Measurements from ENCODE around the gene LAG3. TPM values are rescaled to one million over a fixed set of nuclear protein-coding genes. Genes with fewer than 3 reads are reported as not detected.
A peak's percentile ranks its signal among the peaks of the same experiment; 100 is the strongest.

LAG3 gene
- total RNA-seq, 2 donors from 2014 or later, result 71.3 to 117 TPM

DNA sequence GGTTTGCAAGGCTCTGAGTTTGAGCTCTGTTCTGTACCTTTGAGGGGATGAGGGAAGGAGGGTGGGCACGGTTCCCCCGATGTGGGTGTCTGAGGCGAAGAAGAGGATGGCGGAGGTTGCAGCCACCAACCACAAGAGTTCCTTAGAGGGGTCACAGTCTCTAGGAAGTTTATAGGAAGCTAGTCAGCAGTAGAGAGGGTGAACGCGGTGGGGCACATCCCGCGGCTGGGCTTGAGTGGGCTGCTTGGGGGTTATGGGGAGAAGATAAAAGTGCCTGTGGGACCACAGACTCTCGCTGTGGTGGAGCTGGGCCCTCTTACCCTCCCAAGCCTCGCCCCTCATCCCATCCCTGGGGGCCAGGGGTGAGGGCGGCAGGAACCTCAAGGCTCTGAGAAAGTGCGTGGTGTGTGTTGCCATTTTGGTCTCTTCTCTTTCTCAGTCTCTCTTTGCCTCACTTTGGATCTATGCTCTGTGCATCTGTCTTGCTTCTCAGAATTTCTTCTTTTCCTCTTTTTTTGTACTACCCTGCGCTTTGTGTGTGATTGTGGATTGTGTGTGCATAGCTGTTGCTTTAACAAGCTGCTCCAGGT, 19.7 kb downstream of the LAG3 start:
- ATAC-seq (peak; percentile 7 to 16), DNase-seq (ENCODE audit: low spot score in 2 of 2) (peak in 1 of 2 donors; percentile 62)
- Mint-ChIP-seq H3K36me3 (peaks cover 26 to 46% of the 10 kb centered on the region in 2 donors), H3K9me3 (no peaks in the 10 kb centered on the region), H3K27ac (peak overlapping the region; percentile 94 to 96)

DNA sequence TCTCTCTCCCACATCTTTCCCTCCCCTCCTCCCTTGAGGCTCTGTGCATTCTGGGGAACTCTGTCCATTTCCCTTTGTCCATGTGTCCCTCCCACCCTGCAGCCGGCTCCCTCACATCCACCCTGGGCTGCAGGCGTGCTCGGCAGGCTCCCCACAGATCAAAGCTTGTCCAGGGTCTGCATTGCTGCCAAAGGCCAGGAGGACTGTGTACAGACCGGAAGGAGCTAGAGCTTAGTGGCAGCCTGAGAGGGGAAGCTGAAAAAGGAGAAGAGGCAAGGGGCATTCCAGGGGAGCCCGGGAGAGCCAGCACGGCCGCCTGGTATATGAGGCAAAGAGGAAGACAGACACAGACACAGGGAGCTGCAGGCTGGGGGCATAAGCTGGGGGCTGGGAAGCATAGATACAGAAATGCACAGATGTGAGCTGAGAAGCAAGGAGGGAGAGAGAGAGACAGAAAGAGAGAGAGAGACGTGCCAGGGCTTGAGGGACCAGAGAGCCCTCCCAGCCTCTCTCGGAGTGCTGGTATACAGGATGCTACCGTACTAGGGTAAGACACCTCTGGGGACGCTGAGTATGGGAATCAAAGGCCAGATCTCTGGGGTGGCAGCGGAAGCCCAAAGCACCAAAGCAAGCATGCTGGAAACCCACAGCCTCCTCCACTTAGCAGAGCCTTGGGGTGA, 20.3 kb downstream of the LAG3 start:
- H3K9me3 Mint-ChIP-seq, result no peaks in the 10 kb centered on the region
- H3K27ac Mint-ChIP-seq, result peak overlapping the region; percentile 94 to 96
- peaks cover 26 to 53% of the 10 kb centered on the region in 2 donors for H3K36me3 Mint-ChIP-seq
- peak; percentile 27 to 33 for ATAC-seq
- DNase-seq (ENCODE audit: low spot score in 2 of 2), result no peak

DNA sequence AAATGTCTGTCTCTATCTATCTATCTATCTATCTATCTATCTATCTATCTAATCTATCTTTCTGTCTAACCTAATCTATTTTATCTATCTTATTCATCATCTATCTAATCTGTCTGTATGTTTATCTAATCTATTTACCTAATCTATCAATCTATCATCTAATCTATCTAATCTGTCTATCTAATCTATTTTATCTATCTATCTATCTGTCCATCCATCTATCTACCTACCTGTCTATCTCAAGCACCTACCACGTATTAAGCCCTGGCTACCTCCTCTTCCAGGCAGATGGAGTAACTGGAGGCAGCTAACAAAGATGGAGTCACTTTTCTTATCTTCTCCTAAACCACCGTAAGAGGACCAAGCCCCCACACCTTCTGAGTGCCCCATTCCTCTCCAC, 22.8 kb downstream of the LAG3 start:
- peak overlapping the region in 1 of 2 donors; percentile 51 for H3K27ac Mint-ChIP-seq
- no peak for ATAC-seq

DNA sequence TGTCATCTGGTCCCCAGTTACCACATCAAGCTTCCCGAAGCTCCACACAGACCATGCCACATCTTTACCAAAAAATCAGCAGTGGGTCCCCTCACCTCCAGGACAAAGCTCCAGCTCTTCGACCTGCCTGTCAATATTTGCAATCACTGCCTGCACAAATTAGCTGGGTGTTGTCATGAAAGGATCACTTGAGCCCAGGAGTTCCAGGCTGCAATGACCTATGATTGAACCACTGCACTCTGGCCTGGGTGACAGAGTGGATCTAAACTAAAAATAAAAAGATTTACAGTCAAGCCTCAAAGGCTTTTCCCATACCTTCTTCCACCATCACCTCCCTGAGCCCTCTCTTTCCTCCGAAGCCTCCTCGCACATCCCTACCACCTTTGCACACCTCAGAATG, 24.3 kb downstream of the LAG3 start:
- DNase-seq (ENCODE audit: low spot score in 2 of 2) (no peak), ATAC-seq (no peak)
- H3K9me3 Mint-ChIP-seq, result no peaks in the 10 kb centered on the region
- H3K27ac Mint-ChIP-seq, result peak overlapping the region in 1 of 2 donors; percentile 25
- peaks cover 11 to 34% of the 10 kb centered on the region in 2 donors for H3K36me3 Mint-ChIP-seq

More for the DNA sequence above, 22.8 kb downstream of the LAG3 start:
- DNase-seq (ENCODE audit: low spot score in 2 of 2), result no peak
- H3K36me3 Mint-ChIP-seq, result peaks cover 18 to 45% of the 10 kb centered on the region in 2 donors
- no peaks in the 10 kb centered on the region for H3K9me3 Mint-ChIP-seq

DNA sequence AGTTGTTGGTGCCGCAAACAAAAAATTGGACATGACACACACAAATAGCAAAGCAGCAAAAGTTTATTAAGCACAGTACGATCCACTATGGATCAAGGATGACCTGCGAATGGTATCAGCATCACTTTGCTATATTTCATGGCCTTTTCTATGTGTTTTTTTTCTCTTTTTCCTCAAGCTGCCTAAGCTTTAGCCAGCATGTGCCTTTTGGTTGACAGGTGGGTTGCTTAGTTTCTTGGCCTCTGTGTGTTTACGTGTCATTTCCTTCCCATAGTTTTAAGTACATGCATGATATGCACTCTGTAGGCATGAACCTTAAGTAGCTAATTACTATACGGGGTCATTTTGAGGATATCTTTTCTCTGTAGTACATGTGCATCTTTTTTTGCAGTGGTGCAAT, 26.8 kb downstream of the LAG3 start:
- peak overlapping the region in 1 of 2 donors; percentile 65 for H3K27ac Mint-ChIP-seq
- H3K9me3 Mint-ChIP-seq, result no peaks in the 10 kb centered on the region
- ATAC-seq (no peak), DNase-seq (ENCODE audit: low spot score in 2 of 2) (no peak)
- peaks cover 0 to 32% of the 10 kb centered on the region in 2 donors for H3K36me3 Mint-ChIP-seq

DNA sequence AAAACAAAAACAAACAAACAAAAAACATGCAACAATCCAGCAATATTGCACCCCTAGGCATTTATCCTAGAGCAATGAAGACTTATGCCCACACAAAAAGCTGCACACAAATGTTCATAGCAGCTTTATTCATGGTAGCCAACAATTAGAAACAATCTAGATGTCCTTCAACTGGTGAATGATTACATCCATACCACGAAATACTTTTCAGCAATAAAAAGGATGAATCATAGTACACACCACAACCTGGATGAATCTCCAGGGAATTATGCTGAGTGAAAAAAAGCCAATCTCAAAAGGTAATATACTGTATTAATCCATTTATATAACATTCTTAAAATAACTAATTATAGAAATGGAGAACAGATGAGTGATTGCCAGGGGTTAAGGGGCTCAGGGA, 34.9 kb downstream of the LAG3 start:
- no peak for DNase-seq (ENCODE audit: low spot score in 2 of 2)
- no peak overlapping the region for H3K27ac Mint-ChIP-seq
- ATAC-seq, result no peak
- H3K36me3 Mint-ChIP-seq, result peaks cover 4 to 26% of the 10 kb centered on the region in 2 donors
- no peaks in the 10 kb centered on the region for H3K9me3 Mint-ChIP-seq

DNA sequence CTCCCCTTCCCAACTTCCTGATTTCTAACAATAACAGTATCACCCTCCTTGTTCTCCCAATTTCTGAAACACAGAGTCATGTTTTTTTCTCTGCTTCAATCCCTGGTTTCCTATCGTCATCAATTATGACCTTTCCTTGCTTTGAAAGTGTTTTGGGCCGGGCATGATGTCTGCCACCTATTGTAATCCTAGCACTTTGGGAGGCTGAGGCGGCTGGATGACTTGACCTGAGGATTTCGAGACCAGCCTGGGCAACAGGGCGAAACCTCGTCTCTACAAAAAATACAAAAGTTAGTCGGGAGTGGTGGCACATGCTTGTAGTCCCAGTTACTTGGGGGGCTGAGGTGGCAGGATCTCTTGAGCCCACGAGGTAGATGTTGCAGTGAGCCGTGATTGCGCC, 36.7 kb downstream of the LAG3 start:
- ATAC-seq, result no peak
- DNase-seq (ENCODE audit: low spot score in 2 of 2), result no peak
- peaks cover 4 to 14% of the 10 kb centered on the region in 2 donors for H3K36me3 Mint-ChIP-seq
- H3K9me3 Mint-ChIP-seq, result no peaks in the 10 kb centered on the region
- peak overlapping the region in 1 of 2 donors; percentile 44 for H3K27ac Mint-ChIP-seq

DNA sequence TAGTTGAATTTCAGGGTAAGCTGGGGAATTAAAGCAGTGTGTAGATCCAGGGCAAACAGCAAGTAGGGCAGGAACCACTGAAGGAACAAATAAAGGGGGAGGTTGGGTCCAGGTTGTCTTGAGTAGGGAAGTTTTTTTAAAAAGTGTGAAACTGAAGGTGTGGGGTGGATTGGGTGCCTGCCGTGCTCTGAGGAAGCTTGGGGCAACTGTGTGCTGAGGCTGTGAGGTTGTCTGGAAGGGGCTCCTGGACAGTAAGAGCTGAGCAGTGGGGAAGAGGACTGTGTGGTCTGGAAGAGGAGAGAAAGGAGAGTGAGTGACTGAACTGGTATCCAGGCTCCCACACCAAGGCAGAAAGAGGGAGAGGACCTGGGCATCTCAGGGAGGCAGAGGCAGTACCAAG, 38.4 kb downstream of the LAG3 start:
- ATAC-seq (no peak), DNase-seq (ENCODE audit: low spot score in 2 of 2) (no peak)
- H3K36me3 Mint-ChIP-seq, result peaks cover under 1 to 5% of the 10 kb centered on the region in 2 donors
- H3K9me3 Mint-ChIP-seq, result no peaks in the 10 kb centered on the region
- peak overlapping the region; percentile 44 to 61 for H3K27ac Mint-ChIP-seq

DNA sequence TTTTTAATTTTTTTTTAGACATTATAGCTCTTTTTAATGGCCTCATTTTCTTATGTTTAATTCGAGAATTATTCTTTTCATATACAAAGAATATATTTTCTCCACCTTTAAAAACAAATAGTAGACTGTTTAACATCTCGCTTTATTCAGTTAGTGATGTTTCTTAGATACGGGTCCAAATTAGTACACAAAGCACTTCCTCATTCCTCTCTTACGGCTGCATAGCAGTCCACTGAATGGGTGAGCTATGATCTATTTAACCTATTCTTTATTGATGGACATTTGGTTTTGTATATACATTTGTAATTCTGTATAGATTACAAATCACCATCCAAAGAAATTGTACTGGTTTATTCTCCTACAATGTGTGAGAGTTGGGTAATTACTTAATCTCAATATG, 41.0 kb downstream of the LAG3 start:
- H3K27ac Mint-ChIP-seq, result no peak overlapping the region
- ATAC-seq (no peak), DNase-seq (ENCODE audit: low spot score in 2 of 2) (no peak)
- H3K9me3 Mint-ChIP-seq, result no peaks in the 10 kb centered on the region
- H3K36me3 Mint-ChIP-seq, result peaks cover 8 to 23% of the 10 kb centered on the region in 2 donors

DNA sequence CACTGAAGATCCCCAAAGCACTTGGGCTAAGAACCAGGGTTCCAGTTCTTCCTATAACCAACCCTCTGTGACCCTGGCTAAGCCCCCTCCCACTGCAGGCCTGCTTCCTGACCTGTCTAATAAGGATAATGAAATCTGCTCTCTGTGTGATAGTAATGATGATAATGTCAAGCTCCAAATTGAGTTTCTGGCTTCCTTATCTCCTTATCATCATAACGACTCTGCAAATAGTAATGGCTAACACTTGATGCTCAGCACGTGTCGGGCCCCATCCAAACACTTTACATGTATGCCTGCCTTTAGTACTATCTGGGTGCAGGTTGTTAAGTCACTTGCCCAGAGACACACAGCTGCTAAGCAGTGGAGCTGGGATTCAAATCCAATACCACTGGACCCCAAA, 44.3 kb downstream of the LAG3 start:
- H3K27ac Mint-ChIP-seq, result no peak overlapping the region
- DNase-seq (ENCODE audit: low spot score in 2 of 2) (no peak), ATAC-seq (no peak)
- no peaks in the 10 kb centered on the region for H3K9me3 Mint-ChIP-seq
- H3K36me3 Mint-ChIP-seq, result peaks cover 8 to 22% of the 10 kb centered on the region in 2 donors

DNA sequence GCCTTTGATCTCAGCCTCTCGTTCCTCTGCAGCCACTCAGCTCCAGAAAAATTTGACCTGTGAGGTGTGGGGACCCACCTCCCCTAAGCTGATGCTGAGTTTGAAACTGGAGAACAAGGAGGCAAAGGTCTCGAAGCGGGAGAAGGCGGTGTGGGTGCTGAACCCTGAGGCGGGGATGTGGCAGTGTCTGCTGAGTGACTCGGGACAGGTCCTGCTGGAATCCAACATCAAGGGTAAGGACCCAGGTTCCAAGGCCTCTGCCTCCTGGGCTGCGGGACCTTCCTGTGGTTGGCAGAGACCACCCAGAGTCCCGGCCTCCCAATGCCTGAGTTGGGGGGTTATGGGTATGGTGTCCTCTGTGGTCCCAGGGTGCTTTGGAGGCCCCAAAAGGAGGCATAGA, 44.8 kb downstream of the LAG3 start:
- ATAC-seq (no peak), DNase-seq (ENCODE audit: low spot score in 2 of 2) (no peak)
- no peaks in the 10 kb centered on the region for H3K9me3 Mint-ChIP-seq
- H3K27ac Mint-ChIP-seq, result no peak overlapping the region
- peaks cover 8 to 22% of the 10 kb centered on the region in 2 donors for H3K36me3 Mint-ChIP-seq

DNA sequence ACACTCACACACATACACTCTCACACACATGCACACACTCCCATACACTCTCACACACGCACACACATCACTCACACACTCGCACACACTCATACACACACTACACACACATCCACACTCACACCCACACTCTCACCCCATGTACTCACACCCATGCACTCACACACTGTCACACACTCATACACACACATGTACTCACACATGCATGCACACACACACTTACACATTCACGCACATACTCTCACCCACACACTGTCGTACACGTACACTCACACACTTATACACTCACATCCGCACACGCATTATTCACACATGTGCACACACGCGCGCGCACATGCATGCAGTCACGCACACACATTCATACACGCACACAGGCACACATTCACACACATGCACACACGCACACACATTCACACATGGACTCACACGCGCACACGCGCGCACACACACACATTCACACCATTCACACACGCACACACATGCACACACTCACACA, 45.4 kb downstream of the LAG3 start:
- Mint-ChIP-seq H3K9me3 (no peaks in the 10 kb centered on the region), H3K27ac (peak overlapping the region in 1 of 2 donors; percentile 2), H3K36me3 (peaks cover 8 to 22% of the 10 kb centered on the region in 2 donors)
- ATAC-seq (no peak), DNase-seq (ENCODE audit: low spot score in 2 of 2) (no peak)

DNA sequence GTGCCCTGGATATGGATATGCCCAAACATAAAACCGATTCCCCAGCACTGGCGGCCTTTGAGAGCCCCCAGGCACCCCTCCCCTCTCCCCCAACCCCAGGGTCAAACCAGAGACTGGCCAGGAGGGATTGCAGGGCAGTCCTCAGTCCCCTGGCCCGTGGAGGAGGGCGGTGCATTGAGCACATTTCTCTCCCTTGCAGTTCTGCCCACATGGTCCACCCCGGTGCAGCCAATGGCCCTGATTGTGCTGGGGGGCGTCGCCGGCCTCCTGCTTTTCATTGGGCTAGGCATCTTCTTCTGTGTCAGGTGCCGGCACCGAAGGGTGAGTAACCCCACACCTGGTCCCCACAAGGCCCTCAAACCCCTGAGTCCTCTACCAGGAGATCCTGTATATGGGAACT, 45.9 kb downstream of the LAG3 start:
- H3K36me3 Mint-ChIP-seq, result peaks cover 8 to 22% of the 10 kb centered on the region in 2 donors

DNA sequence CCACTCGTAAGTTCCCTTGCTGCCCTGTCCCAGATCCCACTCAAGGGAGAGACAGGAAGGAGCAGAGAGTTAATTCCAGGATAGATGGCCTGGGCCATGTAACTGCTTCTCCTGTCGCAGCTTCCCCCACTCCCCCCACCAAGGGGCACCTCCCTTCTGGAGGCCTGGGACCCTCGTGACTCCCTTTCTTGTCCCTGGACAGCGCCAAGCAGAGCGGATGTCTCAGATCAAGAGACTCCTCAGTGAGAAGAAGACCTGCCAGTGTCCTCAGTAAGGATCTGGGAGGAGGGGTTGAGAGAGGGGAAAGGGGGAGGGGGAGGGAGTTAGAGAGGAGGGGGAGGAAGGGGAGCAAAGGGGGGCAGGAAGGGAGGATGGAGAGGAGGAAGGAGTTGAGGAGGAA, 46.3 kb downstream of the LAG3 start:
- no peak overlapping the region for H3K27ac Mint-ChIP-seq
- DNase-seq (ENCODE audit: low spot score in 2 of 2), result no peak
- H3K36me3 Mint-ChIP-seq, result peaks cover 8 to 22% of the 10 kb centered on the region in 2 donors
- no peak for ATAC-seq
- H3K9me3 Mint-ChIP-seq, result no peaks in the 10 kb centered on the region

More for the DNA sequence above, 45.9 kb downstream of the LAG3 start:
- DNase-seq (ENCODE audit: low spot score in 2 of 2) (no peak), ATAC-seq (no peak)
- no peaks in the 10 kb centered on the region for H3K9me3 Mint-ChIP-seq
- H3K27ac Mint-ChIP-seq, result no peak overlapping the region

DNA sequence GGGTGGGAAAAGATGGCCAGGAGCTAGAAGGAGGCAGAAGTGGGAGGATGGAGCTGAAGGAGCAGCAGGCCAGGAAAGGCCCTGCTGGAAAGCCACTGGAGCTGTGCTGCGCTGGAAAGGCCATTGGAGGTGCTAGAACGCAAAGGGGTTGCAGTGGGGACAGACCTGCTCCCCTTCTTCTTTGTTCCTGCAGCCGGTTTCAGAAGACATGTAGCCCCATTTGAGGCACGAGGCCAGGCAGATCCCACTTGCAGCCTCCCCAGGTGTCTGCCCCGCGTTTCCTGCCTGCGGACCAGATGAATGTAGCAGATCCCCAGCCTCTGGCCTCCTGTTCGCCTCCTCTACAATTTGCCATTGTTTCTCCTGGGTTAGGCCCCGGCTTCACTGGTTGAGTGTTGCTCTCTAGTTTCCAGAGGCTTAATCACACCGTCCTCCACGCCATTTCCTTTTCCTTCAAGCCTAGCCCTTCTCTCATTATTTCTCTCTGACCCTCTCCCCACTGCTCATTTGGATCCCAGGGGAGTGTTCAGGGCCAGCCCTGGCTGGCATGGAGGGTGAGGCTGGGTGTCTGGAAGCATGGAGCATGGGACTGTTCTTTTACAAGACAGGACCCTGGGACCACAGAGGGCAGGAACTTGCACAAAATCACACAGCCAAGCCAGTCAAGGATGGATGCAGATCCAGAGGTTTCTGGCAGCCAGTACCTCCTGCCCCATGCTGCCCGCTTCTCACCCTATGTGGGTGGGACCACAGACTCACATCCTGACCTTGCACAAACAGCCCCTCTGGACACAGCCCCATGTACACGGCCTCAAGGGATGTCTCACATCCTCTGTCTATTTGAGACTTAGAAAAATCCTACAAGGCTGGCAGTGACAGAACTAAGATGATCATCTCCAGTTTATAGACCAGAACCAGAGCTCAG, 47.0 kb downstream of the LAG3 start:
- ATAC-seq, result no peak
- peaks cover 8 to 22% of the 10 kb centered on the region in 2 donors for H3K36me3 Mint-ChIP-seq
- no peak for DNase-seq (ENCODE audit: low spot score in 2 of 2)

DNA sequence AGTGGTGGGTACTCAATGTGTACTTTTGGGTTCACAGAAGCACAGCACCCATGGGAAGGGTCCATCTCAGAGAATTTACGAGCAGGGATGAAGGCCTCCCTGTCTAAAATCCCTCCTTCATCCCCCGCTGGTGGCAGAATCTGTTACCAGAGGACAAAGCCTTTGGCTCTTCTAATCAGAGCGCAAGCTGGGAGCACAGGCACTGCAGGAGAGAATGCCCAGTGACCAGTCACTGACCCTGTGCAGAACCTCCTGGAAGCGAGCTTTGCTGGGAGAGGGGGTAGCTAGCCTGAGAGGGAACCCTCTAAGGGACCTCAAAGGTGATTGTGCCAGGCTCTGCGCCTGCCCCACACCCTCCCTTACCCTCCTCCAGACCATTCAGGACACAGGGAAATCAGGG, 47.8 kb downstream of the LAG3 start:
- no peaks in the 10 kb centered on the region for H3K9me3 Mint-ChIP-seq
- H3K27ac Mint-ChIP-seq, result no peak overlapping the region
- DNase-seq (ENCODE audit: low spot score in 2 of 2) (no peak), ATAC-seq (no peak)
- H3K36me3 Mint-ChIP-seq, result peaks cover 8 to 22% of the 10 kb centered on the region in 2 donors

More for the DNA sequence above, 47.0 kb downstream of the LAG3 start:
- H3K27ac Mint-ChIP-seq, result peak overlapping the region in 1 of 2 donors; percentile 67
- H3K9me3 Mint-ChIP-seq, result no peaks in the 10 kb centered on the region
